Loucy (cell line): ENCODE results near the gene FOXK2.

ENCODE experiments used
- EZH2phosphoT487 ChIP-seq: fragments of 200-600 bp; IDR thresholded peaks from 2 replicates; pipeline ENCODE4 v1.6.1; 2018; ENCODE audit warnings: antibody characterized with exemption, mild to moderate bottlenecking, moderate library complexity, borderline replicate concordance
- TF ChIP-seq, protein P1 (sequence below): fragments of 200-600 bp; sonication (generic); conservative IDR thresholded peaks from 2 replicates; pipeline ENCODE4 v1.5.1; 2014; ENCODE audit warnings: mild to moderate bottlenecking, antibody characterized with exemption, low read length

DNA sequence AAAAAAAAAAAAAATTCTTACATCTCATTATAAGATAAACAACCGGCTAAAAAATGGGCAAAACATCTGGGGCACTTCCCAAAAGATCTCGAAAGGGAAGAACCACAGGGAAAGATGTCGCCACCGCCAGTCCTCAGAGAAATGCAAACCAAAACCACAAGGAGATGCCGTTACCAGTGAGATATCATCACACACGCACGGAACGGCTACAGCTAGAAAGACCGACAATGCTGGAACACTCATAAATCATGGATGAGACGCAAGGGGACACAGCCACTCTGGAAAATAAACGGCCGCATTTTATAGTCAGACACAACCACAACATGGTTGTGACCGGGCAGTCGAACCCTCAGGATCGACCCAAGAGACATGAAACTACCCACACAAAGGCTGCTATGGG, 104.2 kb downstream of the FOXK2 start:
- TF ChIP-seq, protein P1, sequence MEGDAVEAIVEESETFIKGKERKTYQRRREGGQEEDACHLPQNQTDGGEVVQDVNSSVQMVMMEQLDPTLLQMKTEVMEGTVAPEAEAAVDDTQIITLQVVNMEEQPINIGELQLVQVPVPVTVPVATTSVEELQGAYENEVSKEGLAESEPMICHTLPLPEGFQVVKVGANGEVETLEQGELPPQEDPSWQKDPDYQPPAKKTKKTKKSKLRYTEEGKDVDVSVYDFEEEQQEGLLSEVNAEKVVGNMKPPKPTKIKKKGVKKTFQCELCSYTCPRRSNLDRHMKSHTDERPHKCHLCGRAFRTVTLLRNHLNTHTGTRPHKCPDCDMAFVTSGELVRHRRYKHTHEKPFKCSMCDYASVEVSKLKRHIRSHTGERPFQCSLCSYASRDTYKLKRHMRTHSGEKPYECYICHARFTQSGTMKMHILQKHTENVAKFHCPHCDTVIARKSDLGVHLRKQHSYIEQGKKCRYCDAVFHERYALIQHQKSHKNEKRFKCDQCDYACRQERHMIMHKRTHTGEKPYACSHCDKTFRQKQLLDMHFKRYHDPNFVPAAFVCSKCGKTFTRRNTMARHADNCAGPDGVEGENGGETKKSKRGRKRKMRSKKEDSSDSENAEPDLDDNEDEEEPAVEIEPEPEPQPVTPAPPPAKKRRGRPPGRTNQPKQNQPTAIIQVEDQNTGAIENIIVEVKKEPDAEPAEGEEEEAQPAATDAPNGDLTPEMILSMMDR = no peak
- no peak for TF ChIP-seq EZH2phosphoT487
